ENCODE results near the gene PROC. TPM values are rescaled to one million over a fixed set of nuclear protein-coding genes. Genes with fewer than 3 reads are reported as not detected.

PROC gene
- total RNA-seq, 4 donors from 2014 or later = not detected

GRCh38 chr2:127427376-127428056 lies 9.3 kb downstream of the PROC start:
- H3K4me3 ChIP-seq = no peak overlapping the region
- no peak for TF ChIP-seq POLR2AphosphoS5 (IDR thresholded peaks at IDR 0.05)
- no peak for TF ChIP-seq POLR2A (IDR thresholded peaks at IDR 0.05; ENCODE audit: low read depth)
- TF ChIP-seq, protein P1, sequence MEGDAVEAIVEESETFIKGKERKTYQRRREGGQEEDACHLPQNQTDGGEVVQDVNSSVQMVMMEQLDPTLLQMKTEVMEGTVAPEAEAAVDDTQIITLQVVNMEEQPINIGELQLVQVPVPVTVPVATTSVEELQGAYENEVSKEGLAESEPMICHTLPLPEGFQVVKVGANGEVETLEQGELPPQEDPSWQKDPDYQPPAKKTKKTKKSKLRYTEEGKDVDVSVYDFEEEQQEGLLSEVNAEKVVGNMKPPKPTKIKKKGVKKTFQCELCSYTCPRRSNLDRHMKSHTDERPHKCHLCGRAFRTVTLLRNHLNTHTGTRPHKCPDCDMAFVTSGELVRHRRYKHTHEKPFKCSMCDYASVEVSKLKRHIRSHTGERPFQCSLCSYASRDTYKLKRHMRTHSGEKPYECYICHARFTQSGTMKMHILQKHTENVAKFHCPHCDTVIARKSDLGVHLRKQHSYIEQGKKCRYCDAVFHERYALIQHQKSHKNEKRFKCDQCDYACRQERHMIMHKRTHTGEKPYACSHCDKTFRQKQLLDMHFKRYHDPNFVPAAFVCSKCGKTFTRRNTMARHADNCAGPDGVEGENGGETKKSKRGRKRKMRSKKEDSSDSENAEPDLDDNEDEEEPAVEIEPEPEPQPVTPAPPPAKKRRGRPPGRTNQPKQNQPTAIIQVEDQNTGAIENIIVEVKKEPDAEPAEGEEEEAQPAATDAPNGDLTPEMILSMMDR (IDR thresholded peaks at IDR 0.05) = no peak
- no peak for TF ChIP-seq EP300 (IDR thresholded peaks at IDR 0.05)
- H3K4me1 ChIP-seq = peaks cover 11 to 15% (median 13%) of the 10 kb centered on the region in 4 donors
- H3K36me3 ChIP-seq = peaks cover 0 to 5% (median 2%) of the 10 kb centered on the region in 4 donors
- DNase-seq (ENCODE audit: extremely low spot score) = no peak
- intact Hi-C loops (cut with DNase I) = no loop called here
- H3K27me3 ChIP-seq = peaks cover 7 to 58% (median 17%) of the 10 kb centered on the region in 4 donors
- no peaks in the 10 kb centered on the region for H3K9me3 ChIP-seq
- no peak overlapping the region for H3K27ac ChIP-seq (replicated peaks in 1 of 4)
- WGBS = 78% methylated on average over 6 of the region's 7 CpGs

DNA sequence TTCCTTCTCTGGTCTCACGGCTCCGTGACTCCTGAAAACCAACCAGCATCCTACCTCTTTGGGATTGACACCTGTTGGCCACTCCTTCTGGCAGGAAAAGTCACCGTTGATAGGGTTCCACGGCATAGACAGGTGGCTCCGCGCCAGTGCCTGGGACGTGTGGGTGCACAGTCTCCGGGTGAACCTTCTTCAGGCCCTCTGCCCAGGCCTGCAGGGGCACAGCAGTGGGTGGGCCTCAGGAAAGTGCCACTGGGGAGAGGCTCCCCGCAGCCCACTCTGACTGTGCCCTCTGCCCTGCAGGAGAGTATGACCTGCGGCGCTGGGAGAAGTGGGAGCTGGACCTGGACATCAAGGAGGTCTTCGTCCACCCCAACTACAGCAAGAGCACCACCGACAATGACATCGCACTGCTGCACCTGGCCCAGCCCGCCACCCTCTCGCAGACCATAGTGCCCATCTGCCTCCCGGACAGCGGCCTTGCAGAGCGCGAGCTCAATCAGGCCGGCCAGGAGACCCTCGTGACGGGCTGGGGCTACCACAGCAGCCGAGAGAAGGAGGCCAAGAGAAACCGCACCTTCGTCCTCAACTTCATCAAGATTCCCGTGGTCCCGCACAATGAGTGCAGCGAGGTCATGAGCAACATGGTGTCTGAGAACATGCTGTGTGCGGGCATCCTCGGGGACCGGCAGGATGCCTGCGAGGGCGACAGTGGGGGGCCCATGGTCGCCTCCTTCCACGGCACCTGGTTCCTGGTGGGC lies 10.0 kb downstream of the PROC start:
- no peak overlapping the region for H3K27ac ChIP-seq (replicated peaks in 1 of 4)
- H3K36me3 ChIP-seq = peaks cover 0 to 5% (median 2%) of the 10 kb centered on the region in 4 donors
- intact Hi-C loops (cut with DNase I) = no loop called here
- no peak for TF ChIP-seq EP300 (IDR thresholded peaks at IDR 0.05)
- TF ChIP-seq, protein P1 (IDR thresholded peaks at IDR 0.05) = no peak
- TF ChIP-seq POLR2AphosphoS5 (IDR thresholded peaks at IDR 0.05) = no peak
- TF ChIP-seq POLR2A (IDR thresholded peaks at IDR 0.05; ENCODE audit: low read depth) = no peak
- H3K27me3 ChIP-seq = peaks cover 3 to 51% (median 10%) of the 10 kb centered on the region in 4 donors
- 93% methylated on average over 22 of the region's 36 CpGs for WGBS
- DNase-seq (ENCODE audit: extremely low spot score) = peak; percentile 90
- H3K4me3 ChIP-seq = no peak overlapping the region
- H3K4me1 ChIP-seq = peaks cover 5 to 8% (median 6%) of the 10 kb centered on the region in 4 donors
- no peaks in the 10 kb centered on the region for H3K9me3 ChIP-seq

GRCh38 chr2:127428815-127429109 lies 10.5 kb downstream of the PROC start:
- Histone ChIP-seq H3K27ac (replicated peaks in 1 of 4) (no peak overlapping the region), H3K4me1 (peaks cover under 1 to 2% (median under 1%) of the 10 kb centered on the region in 4 donors), H3K4me3 (no peak overlapping the region), H3K36me3 (peaks cover 0 to 5% (median 2%) of the 10 kb centered on the region in 4 donors), H3K27me3 (peaks cover 0 to 45% (median 5%) of the 10 kb centered on the region in 4 donors), H3K9me3 (no peaks in the 10 kb centered on the region)
- 75% methylated on average over 3 of the region's 6 CpGs for WGBS
- DNase-seq (ENCODE audit: extremely low spot score) = peak; percentile 90
- TF ChIP-seq POLR2A (IDR thresholded peaks at IDR 0.05; ENCODE audit: low read depth) = no peak
- no peak for TF ChIP-seq POLR2AphosphoS5 (IDR thresholded peaks at IDR 0.05)
- TF ChIP-seq, protein P1 (IDR thresholded peaks at IDR 0.05) = no peak
- no peak for TF ChIP-seq EP300 (IDR thresholded peaks at IDR 0.05)
- intact Hi-C loops (cut with DNase I) = no loop called here

DNA sequence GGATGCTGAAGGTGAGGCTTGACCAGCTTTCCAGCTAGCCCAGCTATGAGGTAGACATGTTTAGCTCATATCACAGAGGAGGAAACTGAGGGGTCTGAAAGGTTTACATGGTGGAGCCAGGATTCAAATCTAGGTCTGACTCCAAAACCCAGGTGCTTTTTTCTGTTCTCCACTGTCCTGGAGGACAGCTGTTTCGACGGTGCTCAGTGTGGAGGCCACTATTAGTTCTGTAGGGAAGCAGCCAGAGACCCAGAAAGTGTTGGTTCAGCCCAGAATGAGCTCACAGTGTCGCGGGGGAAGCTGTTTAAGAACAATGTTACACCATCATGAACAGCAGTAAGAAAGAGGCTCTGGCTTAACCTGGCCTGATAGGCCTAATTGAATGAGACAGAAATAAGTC lies 11.1 kb downstream of the PROC start:
- H3K9me3 ChIP-seq = no peaks in the 10 kb centered on the region
- H3K27me3 ChIP-seq = peaks cover 0 to 40% (median 2%) of the 10 kb centered on the region in 4 donors
- H3K27ac ChIP-seq (replicated peaks in 1 of 4) = no peak overlapping the region
- H3K4me1 ChIP-seq = no peaks in the 10 kb centered on the region
- no peak for TF ChIP-seq POLR2AphosphoS5 (IDR thresholded peaks at IDR 0.05)
- no peak for TF ChIP-seq POLR2A (IDR thresholded peaks at IDR 0.05; ENCODE audit: low read depth)
- TF ChIP-seq EP300 (IDR thresholded peaks at IDR 0.05) = no peak
- TF ChIP-seq, protein P1 (IDR thresholded peaks at IDR 0.05) = no peak
- DNase-seq (ENCODE audit: extremely low spot score) = peak; percentile 50
- H3K36me3 ChIP-seq = peaks cover 0 to 5% (median 2%) of the 10 kb centered on the region in 4 donors
- WGBS = 91% methylated on average over 4 of the region's 4 CpGs
- intact Hi-C loops (cut with DNase I) = no loop called here
- no peak overlapping the region for H3K4me3 ChIP-seq

Data from esophagus muscularis mucosa (tissue), 4 donors.